Stimulated activated CD4-positive, alpha-beta T cell treated with anti-CD3 and anti-CD28 coated beads, Interleukin-1b, Interleukin-23, amount 100 ng/mL, for 24 hours (primary cell): ENCODE results near the gene MOV10L1.
A peak's percentile ranks its signal among the peaks of the same experiment; 100 is the strongest.
"Not testable (repeated sequence)": the region's sequence is repeated elsewhere in the genome, so short reads cannot be mapped to it uniquely, and the experiment has no call there.

Experiments
- DNase-seq, 4 experiments: peaks; one replicate each; pipeline ENCODE4 v3.0.0-alpha.2; 2020; ENCODE audit warnings: low read depth in 4 of 4, low spot score in 1 of 4

The MOV10L1 gene

GRCh38 chr22:50153756-50154140 is 63.9 kb downstream of the MOV10L1 start:
- no peak for DNase-seq

GRCh38 chr22:50157709-50158375 is 68.0 kb downstream of the MOV10L1 start:
- no peak for DNase-seq

- DNase-seq = no peak
These were observed 71.1 kb downstream of the MOV10L1 start for GRCh38 chr22:50160947-50161346.

- DNase-seq = no peak
These were observed 71.9 kb downstream of the MOV10L1 start for GRCh38 chr22:50161508-50162390.

DNA sequence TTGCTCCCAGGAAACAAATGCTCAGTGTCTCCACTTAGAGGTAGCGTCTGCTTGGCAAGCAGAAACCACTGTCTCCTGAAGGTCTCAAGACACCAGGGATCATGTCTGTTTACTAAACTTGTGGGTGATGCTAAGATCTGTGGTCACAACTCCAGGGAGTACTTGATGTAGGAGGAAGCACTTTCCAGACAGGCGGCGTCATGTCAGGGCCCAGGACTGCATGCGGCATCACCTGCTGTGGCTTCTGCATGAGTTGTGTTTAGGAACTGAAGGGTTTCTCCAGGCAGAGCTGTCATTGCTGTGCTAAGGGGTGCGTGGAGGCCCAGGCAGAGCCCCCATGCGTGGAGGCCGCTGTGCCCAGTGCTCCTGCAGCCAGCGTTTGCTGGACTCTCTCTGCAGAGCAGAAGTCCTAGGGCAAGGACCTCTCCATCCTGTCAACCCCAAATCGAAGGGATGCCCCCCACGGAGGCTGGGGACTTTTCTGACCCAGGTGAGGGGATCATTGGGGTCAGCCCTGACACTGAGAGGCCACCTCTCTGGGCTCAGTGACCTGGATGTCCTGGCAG is 72.7 kb downstream of the MOV10L1 start:
- no peak for DNase-seq

- DNase-seq = no peak
These were observed 75.8 kb downstream of the MOV10L1 start for GRCh38 chr22:50165436-50166123.

DNA sequence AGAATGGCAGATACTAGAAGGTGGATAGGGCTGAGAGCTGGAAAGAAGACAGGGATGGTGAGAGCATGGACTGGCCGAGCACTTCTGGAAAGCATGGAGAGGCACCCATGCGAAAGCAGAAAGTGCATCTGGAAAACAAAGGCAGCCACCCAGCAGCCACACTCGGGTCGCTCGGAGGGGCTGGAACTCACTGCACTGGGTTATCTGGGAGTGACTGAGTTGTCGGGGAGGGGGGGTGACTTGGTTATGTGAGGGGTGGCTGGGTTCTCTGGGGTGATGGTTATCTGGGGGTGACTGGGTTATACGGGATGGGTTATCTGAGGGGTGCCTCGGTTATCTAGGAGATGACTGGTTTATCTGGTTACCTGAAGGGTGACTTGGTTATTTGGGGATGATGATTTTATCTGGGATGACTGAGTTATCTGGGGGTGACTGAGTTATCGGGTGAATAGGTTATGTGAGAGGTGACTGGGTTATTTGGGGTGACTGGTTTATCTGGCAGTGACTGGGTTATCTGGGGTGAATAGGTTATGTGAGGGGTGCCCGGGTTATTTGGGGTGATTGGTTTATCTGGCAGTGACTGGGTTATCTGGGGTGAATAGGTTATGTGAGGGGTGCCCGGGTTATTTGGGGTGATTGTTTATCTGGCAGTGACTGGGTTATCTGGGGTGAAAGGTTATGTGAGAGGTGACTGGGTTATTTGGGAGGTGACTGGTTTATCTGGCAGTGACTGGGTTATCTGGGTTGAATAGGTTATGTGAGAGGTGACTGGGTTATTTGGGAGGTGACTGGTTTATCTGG is 78.1 kb downstream of the MOV10L1 start:
- no peak for DNase-seq

DNA sequence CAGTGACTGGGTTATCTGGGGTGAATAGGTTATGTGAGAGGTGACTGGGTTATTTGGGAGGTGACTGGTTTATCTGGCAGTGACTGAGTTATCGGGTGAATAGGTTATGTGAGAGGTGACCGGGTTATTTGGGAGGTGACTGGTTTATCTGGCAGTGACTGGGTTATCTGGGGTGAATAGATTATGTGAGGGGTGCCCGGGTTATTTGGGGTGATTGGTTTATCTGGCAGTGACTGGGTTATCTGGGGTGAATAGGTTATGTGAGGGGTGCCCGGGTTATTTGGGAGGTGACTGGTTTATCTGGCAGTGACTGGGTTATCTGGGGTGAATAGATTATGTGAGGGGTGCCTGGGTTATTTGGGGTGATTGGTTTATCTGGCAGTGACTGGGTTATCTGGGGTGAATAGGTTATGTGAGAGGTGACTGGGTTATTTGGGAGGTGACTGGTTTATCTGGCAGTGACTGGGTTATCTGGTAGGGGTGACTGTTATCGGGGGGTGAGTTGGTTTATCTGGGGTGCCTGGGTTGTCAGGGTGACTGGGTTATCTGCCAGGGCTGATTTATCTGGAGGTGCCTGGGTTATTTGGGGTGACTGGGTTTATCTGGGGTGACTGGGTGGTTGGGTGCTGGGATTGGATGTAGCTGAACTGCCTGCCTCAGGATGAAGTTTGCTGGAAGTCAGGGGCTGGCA is 78.8 kb downstream of the MOV10L1 start:
- not testable (repeated sequence) for DNase-seq

GRCh38 chr22:50169181-50169759 is 79.5 kb downstream of the MOV10L1 start:
- no peak for DNase-seq

DNA sequence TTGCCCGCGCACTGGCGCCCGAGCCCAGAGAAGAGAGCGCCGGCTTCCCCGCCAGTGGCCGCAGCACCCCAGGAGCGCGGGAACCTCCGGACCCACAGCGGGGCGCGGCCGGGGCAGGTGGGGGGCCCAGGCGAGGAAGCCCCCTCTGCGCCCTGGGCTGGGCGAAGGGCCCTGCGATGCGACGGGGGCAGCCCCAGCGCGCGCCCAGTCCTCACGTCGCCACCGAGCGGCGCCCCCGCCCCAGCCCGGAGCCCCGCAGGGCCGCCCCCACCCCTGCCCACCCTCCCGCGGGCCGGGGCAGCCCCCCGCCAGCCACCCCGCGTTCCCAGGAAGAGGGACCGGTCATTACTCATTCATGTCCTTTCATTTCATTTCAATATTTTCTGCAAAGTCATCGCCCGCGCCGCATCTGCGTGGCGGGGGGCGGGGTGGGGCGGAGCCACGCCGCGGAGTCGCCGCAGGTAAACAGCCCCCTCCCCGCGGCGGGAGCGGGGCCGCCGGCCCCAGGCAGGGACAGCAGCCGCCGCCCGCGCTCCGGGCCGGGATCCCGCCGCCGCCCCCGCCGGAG is 80.1 kb downstream of the MOV10L1 start:
- peak in 1 of 4 experiments; percentile 55 for DNase-seq

DNA sequence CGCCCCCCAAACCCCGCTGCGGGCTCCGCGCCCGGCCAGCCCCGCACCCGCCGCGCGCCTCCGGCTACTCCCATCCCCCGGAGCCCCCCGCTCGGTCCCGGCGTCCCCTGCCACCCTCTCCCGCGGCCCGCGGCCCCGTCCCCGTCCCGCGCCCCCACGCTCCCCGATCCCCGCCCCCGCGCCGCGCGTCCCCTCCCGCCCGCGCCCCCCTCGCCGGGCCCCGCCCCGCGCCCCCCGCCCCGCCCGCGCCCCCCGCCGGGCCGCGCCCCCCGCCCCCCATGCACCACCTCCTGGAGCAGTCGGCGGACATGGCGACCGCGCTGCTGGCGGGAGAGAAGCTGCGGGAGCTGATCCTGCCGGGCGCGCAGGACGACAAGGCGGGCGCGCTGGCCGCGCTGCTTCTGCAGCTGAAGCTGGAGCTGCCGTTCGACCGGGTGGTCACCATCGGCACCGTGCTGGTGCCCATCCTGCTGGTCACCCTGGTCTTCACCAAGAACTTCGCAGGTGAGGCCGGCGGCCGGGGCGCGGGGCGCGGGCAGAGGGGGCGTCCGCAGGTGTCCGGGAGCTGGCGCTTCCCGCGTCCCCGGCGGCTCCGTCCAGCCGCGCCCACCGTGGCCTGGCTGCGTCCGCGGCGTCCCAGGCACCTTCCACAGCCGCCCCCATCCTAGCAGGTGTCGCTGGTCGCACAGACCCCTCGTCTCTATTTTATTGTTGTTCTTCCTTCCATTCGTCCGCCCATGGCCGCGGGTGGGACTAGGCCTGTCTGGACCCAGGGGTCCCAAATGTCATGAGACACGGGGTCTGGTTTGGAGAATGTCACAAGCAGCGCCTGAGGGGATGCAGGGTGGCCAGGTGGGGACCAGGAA is 80.9 kb downstream of the MOV10L1 start, which contains the start of gene PANX2:
TSS of gene PANX2 (plus strand) at position 279 of the 866 bp plus-strand sequence. CDS start at position 279, 0 bp downstream.
- no peak for DNase-seq

GRCh38 chr22:50171319-50171964 is 81.6 kb downstream of the MOV10L1 start:
- DNase-seq = no peak

GRCh38 chr22:50171965-50172421 is 82.2 kb downstream of the MOV10L1 start:
- DNase-seq = no peak

DNA sequence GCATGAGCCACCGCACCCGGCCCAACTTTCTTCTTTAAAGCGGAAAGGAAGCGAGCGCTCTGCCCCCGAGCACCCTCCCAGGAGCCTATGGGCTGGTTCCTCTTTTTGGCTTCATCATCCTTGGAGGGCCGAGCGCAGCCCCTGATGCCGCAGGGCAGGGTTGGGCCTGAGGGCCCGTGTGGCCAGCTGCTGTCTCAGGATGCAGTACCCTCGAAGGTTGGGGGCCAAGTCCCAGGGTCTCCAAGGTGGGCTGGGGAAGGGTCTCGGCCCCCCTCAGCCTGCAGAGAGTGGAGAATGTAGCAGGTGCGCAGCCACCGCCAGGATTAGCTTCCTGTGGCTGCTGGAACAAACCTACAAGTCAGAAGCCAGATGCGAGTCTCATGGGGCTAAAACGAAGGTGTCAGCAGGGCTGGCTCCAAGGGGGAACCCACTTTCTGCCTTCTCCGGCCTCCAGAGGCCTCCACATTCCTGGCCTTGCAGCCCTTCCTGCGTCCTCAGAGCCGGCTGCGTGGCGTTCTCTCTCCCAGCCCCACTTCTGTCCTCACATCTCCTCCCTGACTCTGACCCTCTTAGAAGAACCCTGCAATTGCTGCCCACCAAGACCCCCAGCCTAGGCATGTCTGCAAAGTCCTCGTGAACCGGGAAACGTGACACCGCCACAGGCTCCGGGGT is 83.6 kb downstream of the MOV10L1 start:
- DNase-seq = no peak

DNA sequence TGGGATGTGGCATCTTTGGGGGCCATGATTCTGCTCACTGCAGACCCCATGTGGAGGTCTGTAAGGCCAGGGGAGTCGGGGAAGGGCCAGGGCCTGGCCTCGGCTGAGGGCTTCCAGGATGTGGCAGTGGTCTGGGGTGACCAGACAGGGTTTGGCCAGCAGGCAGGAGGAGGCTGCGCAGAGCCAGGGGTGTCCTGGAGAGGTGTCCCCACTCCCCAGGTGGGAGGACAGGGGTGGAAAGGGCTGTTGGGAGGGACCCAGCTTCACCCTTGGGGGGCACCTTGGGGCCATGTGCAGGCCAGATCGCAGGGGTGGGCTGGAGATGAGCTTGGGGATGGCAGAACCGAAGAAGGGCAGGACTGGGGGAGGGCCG is 84.2 kb downstream of the MOV10L1 start:
- no peak for DNase-seq

DNA sequence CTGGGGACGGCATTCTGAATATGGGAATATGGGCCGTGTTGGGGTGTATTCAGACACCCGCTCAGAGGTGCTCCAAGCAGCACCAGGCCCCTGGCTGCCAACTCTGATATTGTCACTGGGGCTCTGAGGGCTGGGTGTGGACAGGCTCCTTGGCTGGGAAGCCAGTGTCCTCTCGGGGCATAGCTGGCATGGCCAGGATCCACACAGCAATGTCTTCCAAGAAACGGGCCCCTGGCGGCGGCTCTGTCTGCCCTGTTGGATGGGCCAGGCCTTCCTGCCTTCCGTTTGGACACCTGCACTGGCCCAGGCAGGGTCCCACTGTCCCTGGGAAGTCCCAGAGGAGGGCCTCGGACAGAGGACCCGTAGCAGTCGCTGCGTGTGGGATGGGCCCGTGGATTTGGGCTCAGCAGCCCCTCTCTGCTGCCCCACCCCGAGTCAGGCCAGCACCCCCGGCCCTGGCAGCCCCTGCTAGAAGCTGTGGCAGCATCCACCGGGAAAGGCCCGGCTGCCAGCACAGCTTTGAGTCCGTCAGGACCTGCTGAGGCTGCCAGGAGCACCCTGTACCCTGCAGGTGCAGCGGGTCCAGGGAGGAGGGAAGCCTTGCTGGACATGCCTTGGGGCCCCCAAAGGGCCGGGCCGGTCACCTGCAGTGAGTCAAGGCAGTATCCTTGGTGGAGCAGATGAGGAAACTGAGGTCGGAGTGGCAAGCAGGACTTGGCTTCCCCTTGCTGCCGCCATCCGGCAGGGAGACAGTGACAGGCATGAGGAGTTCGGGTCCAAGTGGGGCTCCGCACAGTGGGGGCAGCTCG is 84.8 kb downstream of the MOV10L1 start:
- DNase-seq = no peak

DNA sequence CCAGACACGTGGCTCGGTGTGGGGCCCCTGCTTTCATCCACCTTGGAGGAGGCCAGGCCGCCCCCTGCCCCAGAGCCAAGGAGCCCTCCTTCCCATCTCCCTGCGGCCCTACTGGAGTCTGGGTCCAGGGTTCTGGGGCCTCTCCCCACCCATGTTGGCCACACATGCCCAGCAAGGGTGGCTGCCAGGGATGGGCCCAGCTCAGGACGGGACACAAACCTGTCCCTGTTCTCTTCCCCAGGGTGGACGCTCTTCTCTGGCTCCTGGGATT is 85.3 kb downstream of the MOV10L1 start:
- no peak for DNase-seq
